Omental fat pad (tissue), 4 donors: ENCODE data around the gene SV2B. TPM values are rescaled to one million over a fixed set of nuclear protein-coding genes. Genes with fewer than 3 reads are reported as not detected.

Experiments
- ATAC-seq: fragments of 150-250 bp; one replicate; pipeline ENCODE4 v1.9.1; 2016; ENCODE audit warnings: mild to moderate bottlenecking, moderate library complexity; ENCODE audit not compliant: low FRiP score
- DNase-seq: peaks from one replicate; pipeline ENCODE4 v3.0.0-alpha.2; 2019; ENCODE audit warnings: low spot score
- CTCF ChIP-seq, 3 donors: fragments of 450-650 bp; IDR thresholded peaks; one replicate each; pipeline ENCODE4 v1.5.1; 2016 to 2017; ENCODE audit warnings: antibody characterized with exemption in 3 of 3, mild to moderate bottlenecking in 3 of 3, moderate library complexity in 2 of 3
- total RNA-seq, 4 donors: library from RNA; depleted of rRNA; stranded (reverse); fragments of >200 nt; gene quantifications; one replicate each; pipeline ENCODE4 v1.1.0, GENCODE V29; 2016

SV2B gene
- total RNA-seq, 4 donors from 2014 or later = 1.3 to 9.6 (median 4.2) TPM

- DNase-seq (no peak), ATAC-seq (no peak)
- no peak for TF ChIP-seq CTCF (IDR thresholded peaks at IDR 0.05)
Measured at GRCh38 chr15:91101608-91101920, 1.5 kb downstream of the SV2B start.

- ATAC-seq = no peak
- DNase-seq = no peak
Measured at GRCh38 chr15:91102546-91103330, 2.7 kb downstream of the SV2B start.

GRCh38 chr15:91104111-91104510, 4.1 kb downstream of the SV2B start:
- ATAC-seq = no peak
- no peak for TF ChIP-seq CTCF (IDR thresholded peaks at IDR 0.05)
- no peak for DNase-seq

More at GRCh38 chr15:91102546-91103330, 2.7 kb downstream of the SV2B start:
- TF ChIP-seq CTCF (IDR thresholded peaks at IDR 0.05) = no peak

GRCh38 chr15:91108421-91108820, 8.4 kb downstream of the SV2B start:
- TF ChIP-seq CTCF (IDR thresholded peaks at IDR 0.05) = no peak
- no peak for DNase-seq
- no peak for ATAC-seq

- ATAC-seq (no peak), DNase-seq (no peak)
- no peak for TF ChIP-seq CTCF (IDR thresholded peaks at IDR 0.05)
Measured at GRCh38 chr15:91109885-91110284, 9.8 kb downstream of the SV2B start.

- no peak for TF ChIP-seq CTCF (IDR thresholded peaks at IDR 0.05)
- DNase-seq (no peak), ATAC-seq (no peak)
Measured at GRCh38 chr15:91110407-91110806, 10.3 kb downstream of the SV2B start.

- no peak for TF ChIP-seq CTCF (IDR thresholded peaks at IDR 0.05)
- DNase-seq (no peak), ATAC-seq (no peak)
Measured at GRCh38 chr15:91113030-91113429, 13.0 kb downstream of the SV2B start.
